D721Med (cell line): Measurements from ENCODE around the gene TBCCD1.

Experiments
- DNase-seq: peaks from one replicate; pipeline ENCODE4 v3.0.0; 2011; ENCODE audit warnings: low spot score; ENCODE audit not compliant: insufficient read length
- FAIRE-seq: peaks from 2 replicates; lab custom pipeline; 2011; peaks lifted over from hg19 to GRCh38; lab: Jason Lieb, UNC
- CTCF ChIP-seq: IDR thresholded peaks from 2 replicates; pipeline ENCODE4 v1.5.1; 2012; ENCODE audit warnings: mild to moderate bottlenecking, control low read depth; ENCODE audit not compliant: insufficient read depth; ENCODE audit errors: missing control alignments

Gene TBCCD1, protein sequence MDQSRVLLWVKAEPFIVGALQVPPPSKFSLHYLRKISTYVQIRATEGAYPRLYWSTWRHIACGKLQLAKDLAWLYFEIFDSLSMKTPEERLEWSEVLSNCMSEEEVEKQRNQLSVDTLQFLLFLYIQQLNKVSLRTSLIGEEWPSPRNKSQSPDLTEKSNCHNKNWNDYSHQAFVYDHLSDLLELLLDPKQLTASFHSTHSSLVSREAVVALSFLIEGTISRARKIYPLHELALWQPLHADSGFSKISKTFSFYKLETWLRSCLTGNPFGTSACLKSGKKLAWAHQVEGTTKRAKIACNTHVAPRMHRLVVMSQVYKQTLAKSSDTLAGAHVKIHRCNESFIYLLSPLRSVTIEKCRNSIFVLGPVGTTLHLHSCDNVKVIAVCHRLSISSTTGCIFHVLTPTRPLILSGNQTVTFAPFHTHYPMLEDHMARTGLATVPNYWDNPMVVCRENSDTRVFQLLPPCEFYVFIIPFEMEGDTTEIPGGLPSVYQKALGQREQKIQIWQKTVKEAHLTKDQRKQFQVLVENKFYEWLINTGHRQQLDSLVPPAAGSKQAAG

GRCh38 chr3:186567072-186567921, at the start of gene TBCCD1:
TSS of gene TBCCD1 (minus strand) at chr3:186567339. CDS start at chr3:186564329, 3,010 bp downstream.
- DNase-seq: peak; percentile 33
- TF ChIP-seq CTCF: no peak
- no peak for FAIRE-seq

- FAIRE-seq (no peak), DNase-seq (no peak)
- no peak for TF ChIP-seq CTCF
Measured at GRCh38 chr3:186616299-186616617, 49.1 kb upstream of the TBCCD1 start.

DNA sequence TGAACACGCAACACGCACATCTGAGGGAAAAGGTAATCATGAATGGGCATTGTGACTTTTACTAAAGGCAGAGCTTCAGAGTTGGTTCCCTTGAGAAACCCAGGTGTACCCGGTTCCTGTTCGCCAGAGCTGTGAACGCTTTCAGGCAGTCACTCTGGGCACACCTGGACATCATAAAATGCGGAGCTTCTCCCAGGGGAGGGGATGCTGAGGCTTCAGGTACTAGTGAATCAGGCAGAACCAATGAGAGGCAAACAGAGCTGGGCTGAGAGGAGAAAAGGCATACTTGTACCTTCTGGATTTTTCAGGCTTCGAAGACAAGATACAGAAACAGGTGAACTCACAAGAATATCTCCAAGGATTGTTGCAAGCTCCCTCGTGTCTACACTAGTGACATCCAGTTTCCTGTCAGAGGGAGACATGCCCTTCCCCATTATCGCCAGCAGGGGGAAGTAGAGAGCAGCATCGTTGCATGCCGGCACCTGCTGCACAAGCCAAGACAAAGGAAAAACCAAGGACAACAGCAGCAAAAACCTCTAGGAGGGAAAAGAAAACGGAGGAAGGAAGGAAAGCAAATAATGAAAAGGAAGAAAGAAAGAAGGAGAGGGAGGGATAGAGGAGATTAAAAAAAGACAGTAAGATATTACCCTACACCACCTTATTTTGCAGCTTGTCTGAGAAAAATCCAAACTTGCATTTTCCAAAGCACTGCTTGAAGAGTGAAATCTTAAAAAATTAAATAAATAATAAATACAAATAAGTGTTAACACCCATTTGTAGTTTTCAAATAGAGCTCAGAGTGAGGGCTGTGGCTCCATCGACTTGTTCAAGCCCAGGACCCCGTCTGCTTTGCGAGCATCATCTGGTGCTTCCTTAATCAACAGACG, 47.7 kb upstream of the TBCCD1 start:
- DNase-seq: peak; percentile 64
- no peak for FAIRE-seq
- TF ChIP-seq CTCF: peak; percentile 98

DNA sequence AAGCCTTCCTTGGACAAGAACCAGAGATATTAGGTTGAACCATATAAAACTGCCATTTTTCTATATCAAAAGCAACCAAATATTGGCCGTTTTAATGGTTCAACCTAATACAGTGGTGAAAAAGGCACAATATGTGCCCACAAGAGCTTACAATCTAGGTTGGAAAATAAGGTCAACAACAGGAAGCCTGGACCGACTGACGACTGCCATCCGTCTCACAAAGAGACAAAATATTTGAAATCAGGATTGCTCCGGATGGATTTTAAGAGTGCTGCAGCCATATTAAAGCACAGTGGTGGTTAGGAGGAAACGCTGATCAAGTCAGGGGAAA, 47.1 kb upstream of the TBCCD1 start:
- DNase-seq: no peak
- no peak for FAIRE-seq
- TF ChIP-seq CTCF: no peak

- no peak for TF ChIP-seq CTCF
- no peak for FAIRE-seq
- no peak for DNase-seq
Measured at GRCh38 chr3:186613637-186614265, 46.6 kb upstream of the TBCCD1 start.

DNA sequence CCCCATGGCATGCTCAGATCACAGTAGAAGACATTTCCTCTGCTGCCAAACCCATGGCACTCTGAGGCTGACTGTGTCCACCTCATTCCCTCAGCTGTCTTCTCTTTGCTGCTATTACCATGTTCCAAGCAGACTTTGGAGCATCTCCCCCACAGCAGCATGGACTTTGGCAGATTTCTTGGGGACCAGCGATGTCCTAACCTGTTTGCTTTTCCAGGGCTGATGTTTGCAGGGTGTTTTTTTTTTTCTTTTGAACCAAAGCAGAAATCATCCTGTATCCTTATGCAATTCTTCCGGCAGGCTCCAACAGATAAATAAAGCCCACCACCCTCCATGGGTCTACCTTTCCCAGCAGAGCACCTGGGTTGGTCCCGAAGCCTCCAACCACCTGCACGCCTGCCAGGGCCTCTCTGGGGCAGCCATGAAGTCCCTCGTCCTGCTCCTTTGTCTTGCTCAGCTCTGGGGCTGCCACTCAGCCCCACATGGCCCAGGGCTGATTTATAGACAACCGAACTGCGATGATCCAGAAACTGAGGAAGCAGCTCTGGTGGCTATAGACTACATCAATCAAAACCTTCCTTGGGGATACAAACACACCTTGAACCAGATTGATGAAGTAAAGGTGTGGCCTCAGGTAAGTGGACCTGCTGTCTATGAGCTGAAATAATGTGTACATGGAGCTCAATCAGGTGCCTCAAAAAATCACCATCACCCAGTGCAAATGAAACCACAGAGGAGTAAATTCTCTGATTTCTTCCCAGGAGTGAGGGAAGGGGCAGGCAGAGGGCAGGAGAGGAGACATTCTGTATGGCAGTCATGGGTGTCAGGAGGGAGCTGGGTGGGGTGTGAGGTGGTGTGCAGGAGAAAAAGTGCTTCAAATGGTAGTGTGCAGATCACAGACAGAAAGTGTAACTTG, 45.8 kb upstream of the TBCCD1 start, which contains the start of gene AHSG:
AHSG (plus strand) TSS at position 340 of the 916 bp plus-strand sequence; CDS start at position 422, 82 bp downstream.
- FAIRE-seq (no peak), DNase-seq (no peak)
- no peak for TF ChIP-seq CTCF
